HAP-1 (cell line): ENCODE measurements around the gene MSANTD7.

ENCODE experiments used
- DNase-seq, 2 experiments: peaks; one replicate each; pipeline ENCODE4 v3.0.0-alpha.2; 2016 to 2020; ENCODE audit warnings: low spot score in 2 of 2
- H3K27me3 ChIP-seq: fragments of 250-450 bp; sonication (Bioruptor Pico); 2 replicates; pipeline ENCODE4 v1.5.1; 2020; ENCODE audit warnings: low read depth, mild to moderate bottlenecking, moderate library complexity
- H3K36me3 ChIP-seq: fragments of 250-450 bp; sonication (Bioruptor Pico); replicated peaks from 2 replicates; pipeline ENCODE4 v1.5.1; 2020; ENCODE audit warnings: mild to moderate bottlenecking
- H3K4me1 ChIP-seq: fragments of 250-450 bp; sonication (Bioruptor Pico); 2 replicates; pipeline ENCODE4 v1.5.1; 2020; ENCODE audit warnings: mild to moderate bottlenecking
- H3K4me3 ChIP-seq: fragments of 250-450 bp; sonication (Bioruptor Pico); 2 replicates; pipeline ENCODE4 v1.5.1; 2020; ENCODE audit warnings: mild to moderate bottlenecking, moderate library complexity
- H3K9me3 ChIP-seq: fragments of 250-450 bp; sonication (Bioruptor Pico); 2 replicates; pipeline ENCODE4 v1.5.1; 2020; ENCODE audit warnings: mild to moderate bottlenecking, moderate library complexity
- in situ Hi-C: fragments of 300-500 bp; cut with MboI; formaldehyde crosslinking; loops from 3 replicates; pipeline ENCODE4 v1.14.3; 2020; ENCODE audit warnings: low sequenced_read_pairs, inconsistent platforms, mixed read lengths

Gene MSANTD7

DNA sequence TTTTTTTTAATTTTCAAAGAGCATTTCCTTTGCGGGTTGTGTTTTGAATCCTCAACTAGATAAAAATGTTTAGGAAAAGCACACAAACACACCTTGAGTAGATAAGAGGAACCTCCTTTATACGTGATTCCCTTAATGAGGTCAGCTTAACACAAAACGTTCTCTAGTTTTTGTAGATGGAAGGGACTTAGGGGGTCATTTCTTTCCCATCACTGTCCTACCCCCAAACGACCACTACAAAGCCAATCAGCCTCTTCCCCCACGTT, 41.8 kb downstream of the MSANTD7 start:
- Histone ChIP-seq H3K27me3 (no peaks in the 10 kb centered on the region), H3K9me3 (no peaks in the 10 kb centered on the region), H3K36me3 (peaks cover 25% of the 10 kb centered on the region), H3K4me1 (peaks cover 19% of the 10 kb centered on the region), H3K4me3 (peak overlapping the region; percentile 95)
- DNase-seq, result no peak
- in situ Hi-C loops, result no loop called here

DNA sequence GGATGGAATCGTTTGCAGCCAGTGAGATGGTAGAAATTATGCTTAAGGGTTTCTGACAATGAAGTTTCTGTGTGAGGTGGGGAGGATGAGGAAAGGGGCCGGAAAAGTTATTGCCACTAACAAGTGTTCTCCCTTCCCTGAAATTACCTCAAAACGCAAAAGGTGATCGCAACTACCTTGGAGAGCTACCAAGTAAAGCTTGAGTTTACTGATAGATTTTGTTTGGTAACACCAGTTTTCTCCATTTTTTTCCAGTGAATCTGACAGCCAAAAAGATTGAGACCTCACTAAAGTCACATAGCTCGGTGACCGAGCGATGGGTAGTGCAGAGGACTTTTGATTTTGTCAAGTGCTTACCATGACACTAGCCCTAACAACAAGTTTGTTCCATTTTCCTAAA, 42.1 kb downstream of the MSANTD7 start:
- in situ Hi-C loops, result no loop called here
- H3K27me3 ChIP-seq, result no peaks in the 10 kb centered on the region
- H3K9me3 ChIP-seq, result no peaks in the 10 kb centered on the region
- H3K4me3 ChIP-seq, result peak overlapping the region; percentile 95
- peaks cover 25% of the 10 kb centered on the region for H3K36me3 ChIP-seq
- H3K4me1 ChIP-seq, result peaks cover 19% of the 10 kb centered on the region
- peak in 1 of 2 experiments; percentile 3 for DNase-seq

DNA sequence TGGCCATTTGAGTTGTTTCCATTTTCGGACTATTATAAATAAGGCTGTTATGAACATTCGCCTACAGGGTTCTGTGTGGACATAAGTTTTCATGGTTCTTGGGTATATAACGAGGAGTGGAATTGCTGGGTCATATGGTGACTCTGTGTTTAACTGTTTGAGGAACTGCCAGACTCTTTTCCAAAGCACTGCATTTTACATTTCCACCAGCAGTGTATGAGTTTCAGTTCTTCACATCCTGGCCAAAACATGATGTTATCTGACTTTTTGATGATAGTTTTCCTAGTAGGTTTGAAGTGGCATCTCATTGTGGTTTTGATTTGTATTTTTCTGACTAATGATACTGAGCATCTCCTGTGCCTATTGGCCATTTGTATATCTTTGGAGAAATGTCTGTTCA, 46.0 kb downstream of the MSANTD7 start:
- H3K4me3 ChIP-seq, result no peak overlapping the region
- in situ Hi-C loops, result no loop called here
- peaks cover 14% of the 10 kb centered on the region for H3K4me1 ChIP-seq
- DNase-seq, result no peak
- peaks cover 44% of the 10 kb centered on the region for H3K36me3 ChIP-seq
- no peaks in the 10 kb centered on the region for H3K27me3 ChIP-seq
- H3K9me3 ChIP-seq, result no peaks in the 10 kb centered on the region
